NCI-H82 (cell line): ENCODE results near the gene HCRT.
A peak's percentile ranks its signal among the peaks of the same experiment; 100 is the strongest.
"Not testable (repeated sequence)": the region's sequence is repeated elsewhere in the genome, so short reads cannot be mapped to it uniquely, and the experiment has no call there.

Experiments used
- DNase-seq: peaks from one replicate; lab custom pipeline; 2025; lab: John Stamatoyannopoulos, UW

The HCRT gene

GRCh38 chr17:42197564-42198156 is 12.4 kb upstream of the HCRT start:
- DNase-seq, result no peak

- DNase-seq, result peak; percentile 94
Measured at GRCh38 chr17:42193969-42194899, 9.0 kb upstream of the HCRT start, which contains the start of gene GHDC. TSS of gene GHDC (minus strand) at chr17:42194494. CDS start at chr17:42193581, 913 bp downstream.

GRCh38 chr17:42193216-42193968 is 8.1 kb upstream of the HCRT start:
- DNase-seq, result no peak

GRCh38 chr17:42192189-42193126 is 7.2 kb upstream of the HCRT start:
- DNase-seq, result no peak

GRCh38 chr17:42191275-42191608 is 6.0 kb upstream of the HCRT start:
- DNase-seq, result no peak

GRCh38 chr17:42190491-42191274 is 5.4 kb upstream of the HCRT start:
- no peak for DNase-seq

- no peak for DNase-seq
Measured at GRCh38 chr17:42189651-42189965, 4.4 kb upstream of the HCRT start.

- no peak for DNase-seq
Measured at GRCh38 chr17:42188749-42189650, 3.7 kb upstream of the HCRT start.

- no peak for DNase-seq
Measured at GRCh38 chr17:42187833-42188232, 2.6 kb upstream of the HCRT start.

- DNase-seq, result not testable (repeated sequence)
Measured at GRCh38 chr17:42186191-42186590, 939 bp upstream of the HCRT start.

- DNase-seq, result no peak
Measured at GRCh38 chr17:42185621-42185930, 324 bp upstream of the HCRT start.

- DNase-seq, result peak; percentile 80
Measured at GRCh38 chr17:42183741-42184711, 1.2 kb downstream of the HCRT start.

- no peak for DNase-seq
Measured at GRCh38 chr17:42182927-42183734, 2.1 kb downstream of the HCRT start.

- DNase-seq, result no peak
Measured at GRCh38 chr17:42181851-42182207, 3.4 kb downstream of the HCRT start.

- peak; percentile 96 for DNase-seq
Measured at GRCh38 chr17:42180922-42181850, 4.1 kb downstream of the HCRT start, which contains the start of gene KCNH4. TSS of gene KCNH4 (minus strand) at chr17:42181142. CDS start at chr17:42180945, 197 bp downstream.

- DNase-seq, result peak; percentile 37
Measured at GRCh38 chr17:42180411-42180921, 4.8 kb downstream of the HCRT start.
